WTC11 (cell line): ENCODE data around the gene DDX11. TPM values are rescaled to one million over a fixed set of nuclear protein-coding genes. Genes with fewer than 3 reads are reported as not detected.
"Not testable (repeated sequence)": the region's sequence is repeated elsewhere in the genome, so short reads cannot be mapped to it uniquely, and the experiment has no call there.

Experiments used
- ATAC-seq: fragments of 200-7000 bp; cut with Tn5 transposase; 2 replicates; pipeline ENCODE4 v1.10.0; 2021; ENCODE audit warnings: mild to moderate bottlenecking, moderate library complexity
- CTCF ChIA-PET: fragments of 300-600 bp; sonication (Branson Sonifier 250); formaldehyde crosslinking; loops from one replicate; lab custom pipeline; 2021; ENCODE audit warnings: antibody characterized with exemption; lab: Charles Lee
- POLR2A ChIA-PET: fragments of 350-600 bp; sonication (Branson Sonifier 250); formaldehyde crosslinking; loops from one replicate; lab custom pipeline; 2021; ENCODE audit warnings: antibody characterized with exemption; lab: Charles Lee
- DNase-seq: peaks from one replicate; pipeline ENCODE4 v3.0.0; 2021; ENCODE audit warnings: low spot score
- H3K27ac Mint-ChIP-seq: 2 replicates; pipeline ENCODE4 v1.8.0; 2021; ENCODE audit warnings: mixed read lengths
- H3K27me3 Mint-ChIP-seq: 2 replicates; pipeline ENCODE4 v1.8.0; 2021; ENCODE audit warnings: low read depth, mild to moderate bottlenecking, moderate library complexity, mixed read lengths
- H3K36me3 Mint-ChIP-seq: 2 replicates; pipeline ENCODE4 v1.8.0; 2021; ENCODE audit warnings: mixed read lengths
- H3K4me1 Mint-ChIP-seq: 2 replicates; pipeline ENCODE4 v1.8.0; 2022; ENCODE audit warnings: mixed read lengths
- H3K4me3 Mint-ChIP-seq: 2 replicates; pipeline ENCODE4 v1.8.0; 2021; ENCODE audit warnings: mild to moderate bottlenecking, moderate library complexity, mixed read lengths
- H3K9me3 Mint-ChIP-seq: 2 replicates; pipeline ENCODE4 v1.8.0; 2021; ENCODE audit warnings: mixed read lengths
- KAT7 ChIP-seq: sonication (generic); formaldehyde crosslinking; IDR thresholded peaks from 2 replicates; pipeline ENCODE4 v1.8.1; 2023; ENCODE audit warnings: missing genetic modification reagents, mild to moderate bottlenecking, borderline replicate concordance
- NFATC4 ChIP-seq: fragments of 250-450 bp; sonication (Bioruptor Pico); IDR thresholded peaks from 2 replicates; pipeline ENCODE4 v1.9.0; 2021; ENCODE audit warnings: mild to moderate bottlenecking
- NR1H2 ChIP-seq: sonication (generic); formaldehyde crosslinking; IDR thresholded peaks from 2 replicates; pipeline ENCODE4 v1.9.0; 2021; ENCODE audit warnings: mild to moderate bottlenecking, moderate library complexity, missing genetic modification reagents
- ZNF671 ChIP-seq: fragments of 250-450 bp; sonication (Bioruptor Pico); IDR thresholded peaks from 2 replicates; pipeline ENCODE4 v1.8.0; 2021; ENCODE audit warnings: mild to moderate bottlenecking
- total RNA-seq: library from RNA; stranded (reverse); gene quantifications from 3 replicates; pipeline ENCODE4 v1.2.3, GENCODE V29; 2021
- TF ChIP-seq, protein P1 (sequence below): sonication (generic); formaldehyde crosslinking; IDR thresholded peaks from 2 replicates; pipeline ENCODE4 v1.8.0; 2023; ENCODE audit warnings: mild to moderate bottlenecking, missing genetic modification reagents

Gene DDX11
- total RNA-seq, 1 experiment from 2014 or later: 219 TPM

DNA sequence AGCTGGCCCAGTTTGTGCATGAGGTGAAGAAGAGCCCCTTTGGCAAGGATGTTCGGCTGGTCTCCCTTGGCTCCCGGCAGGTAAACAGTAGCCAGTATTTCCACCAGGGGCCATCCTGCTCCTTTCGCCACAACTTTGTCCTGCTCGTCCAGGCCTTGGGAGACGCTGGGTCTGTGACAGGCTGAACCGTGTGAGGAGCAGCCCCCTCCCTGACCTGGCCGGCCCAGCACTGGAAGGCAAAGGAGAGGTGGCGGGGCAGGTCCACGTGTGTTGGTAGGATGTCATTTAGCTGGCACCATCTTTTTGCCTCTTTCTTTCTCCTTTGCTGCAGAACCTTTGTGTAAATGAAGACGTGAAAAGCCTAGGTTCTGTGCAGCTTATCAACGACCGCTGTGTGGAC, 15.4 kb downstream of the DDX11 start:
- ATAC-seq (no peak), DNase-seq (no peak)
- Mint-ChIP-seq H3K27me3 (no peaks in the 10 kb centered on the region), H3K36me3 (peaks cover 47% of the 10 kb centered on the region), H3K4me3 (no peak overlapping the region), H3K27ac (no peak overlapping the region), H3K4me1 (no peaks in the 10 kb centered on the region), H3K9me3 (no peaks in the 10 kb centered on the region)
- ChIA-PET CTCF (no interaction called here), POLR2A (no interaction called here)
- no peak for TF ChIP-seq KAT7 (CRISPR knock-in tag)
- TF ChIP-seq, protein P1, sequence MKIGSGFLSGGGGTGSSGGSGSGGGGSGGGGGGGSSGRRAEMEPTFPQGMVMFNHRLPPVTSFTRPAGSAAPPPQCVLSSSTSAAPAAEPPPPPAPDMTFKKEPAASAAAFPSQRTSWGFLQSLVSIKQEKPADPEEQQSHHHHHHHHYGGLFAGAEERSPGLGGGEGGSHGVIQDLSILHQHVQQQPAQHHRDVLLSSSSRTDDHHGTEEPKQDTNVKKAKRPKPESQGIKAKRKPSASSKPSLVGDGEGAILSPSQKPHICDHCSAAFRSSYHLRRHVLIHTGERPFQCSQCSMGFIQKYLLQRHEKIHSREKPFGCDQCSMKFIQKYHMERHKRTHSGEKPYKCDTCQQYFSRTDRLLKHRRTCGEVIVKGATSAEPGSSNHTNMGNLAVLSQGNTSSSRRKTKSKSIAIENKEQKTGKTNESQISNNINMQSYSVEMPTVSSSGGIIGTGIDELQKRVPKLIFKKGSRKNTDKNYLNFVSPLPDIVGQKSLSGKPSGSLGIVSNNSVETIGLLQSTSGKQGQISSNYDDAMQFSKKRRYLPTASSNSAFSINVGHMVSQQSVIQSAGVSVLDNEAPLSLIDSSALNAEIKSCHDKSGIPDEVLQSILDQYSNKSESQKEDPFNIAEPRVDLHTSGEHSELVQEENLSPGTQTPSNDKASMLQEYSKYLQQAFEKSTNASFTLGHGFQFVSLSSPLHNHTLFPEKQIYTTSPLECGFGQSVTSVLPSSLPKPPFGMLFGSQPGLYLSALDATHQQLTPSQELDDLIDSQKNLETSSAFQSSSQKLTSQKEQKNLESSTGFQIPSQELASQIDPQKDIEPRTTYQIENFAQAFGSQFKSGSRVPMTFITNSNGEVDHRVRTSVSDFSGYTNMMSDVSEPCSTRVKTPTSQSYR (CRISPR knock-in tag): no peak
- TF ChIP-seq ZNF671 (CRISPR knock-in tag): no peak
- no peak for TF ChIP-seq NR1H2 (CRISPR knock-in tag)
- no peak for TF ChIP-seq NFATC4 (CRISPR knock-in tag)

DNA sequence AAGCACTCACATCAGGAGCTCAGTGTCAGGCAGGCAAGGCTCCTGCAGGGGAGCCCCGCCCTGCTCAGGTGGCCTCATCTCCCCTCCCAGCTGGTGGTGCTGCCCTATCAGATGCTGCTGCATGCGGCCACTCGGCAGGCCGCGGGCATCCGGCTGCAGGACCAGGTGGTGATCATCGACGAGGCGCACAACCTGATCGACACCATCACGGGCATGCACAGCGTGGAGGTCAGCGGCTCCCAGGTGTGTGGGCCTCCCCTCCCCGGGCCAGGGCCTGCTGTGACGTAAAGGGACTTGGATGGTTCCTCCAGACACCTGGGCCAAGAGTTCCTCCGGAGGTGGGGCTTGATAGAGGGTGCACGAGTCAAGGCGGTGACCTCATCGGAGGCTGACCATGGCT, 18.0 kb downstream of the DDX11 start:
- POLR2A ChIA-PET, H3K27me3 Mint-ChIP-seq, H3K9me3 Mint-ChIP-seq, H3K4me3 Mint-ChIP-seq, CTCF ChIA-PET, H3K27ac Mint-ChIP-seq, H3K4me1 Mint-ChIP-seq, DNase-seq: not testable (repeated sequence)
- H3K36me3 Mint-ChIP-seq: peaks cover 46% of the 10 kb centered on the region
- peak; percentile 28; the same call in 1 of the 2 replicates for ATAC-seq

DNA sequence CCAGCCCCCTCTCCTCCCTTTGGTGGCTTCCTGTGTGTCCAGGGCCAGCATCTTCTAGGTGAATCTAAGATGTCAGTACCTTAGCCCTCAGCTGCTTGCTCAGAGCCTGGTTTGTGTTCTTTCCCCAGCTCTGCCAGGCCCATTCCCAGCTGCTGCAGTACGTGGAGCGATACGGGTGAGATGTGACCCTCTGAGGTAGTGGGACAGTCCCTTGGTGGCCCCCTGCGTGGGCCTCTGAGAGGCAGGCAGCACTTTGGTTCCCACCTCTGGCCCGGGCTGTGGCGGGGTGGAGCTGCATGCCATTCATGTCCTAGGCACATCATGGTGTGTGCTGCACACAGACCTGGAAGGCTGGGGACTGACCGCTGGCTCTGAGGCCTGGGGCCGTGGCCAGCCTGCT, 19.1 kb downstream of the DDX11 start:
- H3K27ac Mint-ChIP-seq, POLR2A ChIA-PET, H3K9me3 Mint-ChIP-seq, H3K27me3 Mint-ChIP-seq, CTCF ChIA-PET, H3K4me1 Mint-ChIP-seq, H3K4me3 Mint-ChIP-seq, DNase-seq, ATAC-seq: not testable (repeated sequence)
- H3K36me3 Mint-ChIP-seq: peaks cover 46% of the 10 kb centered on the region

DNA sequence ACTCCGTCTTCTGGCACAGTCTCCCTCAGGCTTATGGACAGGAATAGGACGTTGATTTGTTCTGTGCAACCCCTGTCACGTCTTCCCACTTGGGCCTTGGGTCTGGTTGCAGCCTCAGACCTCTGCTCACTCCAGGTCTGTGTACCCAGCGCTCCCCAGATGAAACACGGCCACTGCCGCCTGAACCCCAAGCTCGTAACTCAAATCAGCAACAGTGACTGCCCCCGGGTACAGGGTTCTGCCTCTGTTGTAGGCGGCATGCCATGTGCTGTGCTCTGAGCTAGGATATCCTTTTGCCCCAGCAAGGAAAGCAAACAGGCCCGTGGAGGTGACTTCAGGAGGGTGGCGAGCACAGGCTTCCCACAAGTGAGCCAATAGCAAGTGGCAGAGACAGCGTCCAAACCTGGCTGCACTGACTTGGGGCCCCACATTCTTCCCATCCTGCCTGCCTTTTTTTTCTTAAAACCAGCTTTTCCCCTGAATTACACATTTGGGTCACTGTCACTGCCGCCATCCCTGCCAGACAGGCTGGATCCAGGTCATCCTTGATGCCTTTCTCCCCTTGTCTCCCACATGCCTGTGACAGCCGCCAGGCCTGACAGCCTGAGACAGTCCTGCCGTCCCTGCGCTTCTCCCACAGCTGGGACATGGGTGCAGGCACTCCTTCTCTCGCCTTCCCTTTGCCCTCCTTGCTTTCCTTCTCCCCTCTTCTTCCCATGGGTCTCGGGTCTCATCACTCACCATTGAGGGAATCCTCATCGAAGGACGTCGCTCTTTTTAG, 21.6 kb downstream of the DDX11 start:
- H3K9me3 Mint-ChIP-seq, H3K4me3 Mint-ChIP-seq, DNase-seq, H3K4me1 Mint-ChIP-seq, H3K27me3 Mint-ChIP-seq, H3K27ac Mint-ChIP-seq, POLR2A ChIA-PET, CTCF ChIA-PET, ATAC-seq: not testable (repeated sequence)
- H3K36me3 Mint-ChIP-seq: peaks cover 39% of the 10 kb centered on the region

DNA sequence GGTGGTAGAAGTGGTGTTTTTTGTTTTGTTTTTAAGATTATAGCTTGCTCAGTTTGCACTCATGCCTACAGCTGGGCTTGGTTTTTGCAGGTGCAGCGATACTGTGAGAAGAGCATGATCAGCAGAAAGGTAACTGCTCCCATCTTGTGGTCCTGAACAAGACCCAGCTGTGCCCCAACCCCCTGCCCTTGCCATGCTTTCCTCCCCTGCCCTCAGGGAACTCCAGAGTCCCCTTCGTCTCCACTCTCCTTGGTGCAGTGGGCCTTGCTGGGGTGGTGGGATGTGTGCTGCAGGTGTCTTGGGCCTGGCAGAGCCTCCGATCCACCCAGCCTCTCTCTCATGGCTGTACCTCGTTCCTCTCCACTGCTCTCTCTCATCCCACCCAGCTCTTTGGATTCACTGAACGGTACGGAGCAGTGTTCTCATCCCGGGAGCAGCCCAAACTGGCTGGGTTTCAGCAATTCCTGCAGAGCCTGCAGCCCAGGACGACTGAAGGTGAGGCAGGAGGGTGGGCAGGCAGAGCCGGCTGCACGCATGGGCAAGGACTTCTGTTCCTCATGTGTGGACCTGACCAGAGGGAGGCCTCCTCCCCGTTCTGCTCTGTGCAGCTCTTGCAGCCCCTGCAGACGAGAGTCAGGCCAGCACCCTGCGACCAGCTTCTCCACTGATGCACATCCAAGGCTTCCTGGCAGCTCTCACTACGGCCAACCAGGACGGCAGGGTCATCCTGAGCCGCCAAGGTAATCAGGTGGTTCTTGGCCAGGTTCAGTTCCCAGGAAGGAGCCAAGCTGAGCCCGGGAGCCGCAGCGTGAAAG, 22.8 kb downstream of the DDX11 start:
- ATAC-seq, H3K4me1 Mint-ChIP-seq, H3K27me3 Mint-ChIP-seq, DNase-seq, CTCF ChIA-PET, H3K4me3 Mint-ChIP-seq, H3K27ac Mint-ChIP-seq, H3K9me3 Mint-ChIP-seq, POLR2A ChIA-PET: not testable (repeated sequence)
- peaks cover 46% of the 10 kb centered on the region for H3K36me3 Mint-ChIP-seq

DNA sequence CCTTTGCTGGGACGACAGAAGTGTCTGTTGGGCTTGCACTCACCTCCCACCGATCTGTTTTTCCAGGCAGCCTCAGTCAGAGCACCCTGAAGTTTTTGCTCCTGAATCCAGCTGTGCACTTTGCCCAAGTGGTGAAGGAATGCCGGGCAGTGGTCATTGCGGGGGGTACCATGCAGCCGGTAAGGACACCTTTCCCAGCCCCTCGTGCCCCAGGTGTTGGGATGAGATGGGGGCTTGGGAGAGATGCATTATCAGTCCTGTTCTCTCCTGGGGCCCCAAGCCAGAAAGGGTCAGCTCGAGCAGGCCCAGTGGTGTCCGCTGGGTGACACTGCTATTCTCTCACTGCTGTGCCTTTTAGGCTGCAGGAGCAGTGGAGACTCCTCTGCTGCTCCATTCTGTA, 24.2 kb downstream of the DDX11 start:
- H3K9me3 Mint-ChIP-seq, H3K4me3 Mint-ChIP-seq, H3K27me3 Mint-ChIP-seq, POLR2A ChIA-PET, ATAC-seq, H3K4me1 Mint-ChIP-seq, CTCF ChIA-PET, DNase-seq, H3K27ac Mint-ChIP-seq: not testable (repeated sequence)
- H3K36me3 Mint-ChIP-seq: peaks cover 44% of the 10 kb centered on the region

DNA sequence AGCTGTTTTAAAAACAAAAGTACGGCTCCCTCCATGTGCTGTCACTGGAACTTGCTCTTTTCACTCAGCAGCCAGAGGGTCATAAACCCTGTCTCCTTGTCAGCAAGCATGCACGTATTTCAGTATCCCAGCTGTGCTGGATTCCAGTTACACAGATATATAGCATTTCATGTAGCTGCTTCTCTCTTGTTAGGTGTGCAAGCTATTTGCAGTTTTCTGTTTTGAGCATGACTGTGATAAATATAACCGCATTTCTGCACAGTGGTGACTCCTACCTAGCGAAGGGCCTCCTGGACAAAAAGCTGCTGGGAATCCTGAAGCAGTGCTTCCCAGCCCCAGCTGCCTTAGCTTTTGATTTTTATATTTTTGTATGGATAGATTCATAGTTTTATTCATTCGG, 24.7 kb downstream of the DDX11 start:
- POLR2A ChIA-PET, H3K27ac Mint-ChIP-seq, H3K9me3 Mint-ChIP-seq, DNase-seq, CTCF ChIA-PET, H3K4me3 Mint-ChIP-seq, H3K4me1 Mint-ChIP-seq, ATAC-seq, H3K27me3 Mint-ChIP-seq: not testable (repeated sequence)
- peaks cover 45% of the 10 kb centered on the region for H3K36me3 Mint-ChIP-seq

DNA sequence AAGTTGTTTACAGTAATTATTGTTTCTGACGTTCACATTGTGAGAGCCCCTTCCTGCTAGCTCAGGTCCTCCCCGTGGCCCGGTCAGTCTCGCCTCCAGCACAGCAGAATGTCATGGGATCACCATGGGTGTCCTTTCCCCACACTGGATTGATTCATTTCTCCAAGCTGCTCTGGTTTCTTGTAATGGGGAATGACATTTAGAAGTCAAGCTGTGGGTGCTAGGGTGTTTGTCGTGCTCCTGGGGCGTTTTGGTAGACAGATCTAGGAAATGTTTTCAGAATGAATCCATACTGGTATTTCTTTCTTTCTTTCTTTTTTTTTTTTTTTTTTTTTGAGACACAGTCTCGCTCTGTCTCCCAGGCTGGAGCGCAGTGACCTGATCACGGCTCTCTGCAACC, 25.1 kb downstream of the DDX11 start:
- H3K27ac Mint-ChIP-seq, H3K4me3 Mint-ChIP-seq, H3K27me3 Mint-ChIP-seq, POLR2A ChIA-PET, DNase-seq, CTCF ChIA-PET, H3K4me1 Mint-ChIP-seq, ATAC-seq, H3K9me3 Mint-ChIP-seq: not testable (repeated sequence)
- H3K36me3 Mint-ChIP-seq: peaks cover 48% of the 10 kb centered on the region

DNA sequence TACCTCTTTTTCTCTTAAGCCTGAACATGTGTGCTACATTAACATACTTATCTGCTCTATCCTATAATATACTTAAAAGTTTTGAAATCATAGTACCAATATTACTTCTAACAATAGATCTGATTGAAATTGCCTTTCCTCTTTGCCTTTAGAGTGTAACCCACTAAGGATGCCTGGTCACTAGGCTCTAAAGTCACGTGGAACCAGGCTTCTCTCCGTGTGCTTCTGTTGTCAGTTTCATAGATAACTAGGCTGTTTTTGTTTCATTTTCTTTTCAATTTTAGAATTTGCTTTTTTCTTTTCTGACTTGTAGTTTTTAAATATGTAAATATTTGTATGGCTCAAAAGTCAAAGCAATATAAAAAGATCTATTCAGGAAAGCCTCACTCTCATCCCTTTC, 25.8 kb downstream of the DDX11 start:
- DNase-seq, H3K27me3 Mint-ChIP-seq, ATAC-seq, H3K4me3 Mint-ChIP-seq, H3K27ac Mint-ChIP-seq, POLR2A ChIA-PET, CTCF ChIA-PET, H3K4me1 Mint-ChIP-seq, H3K9me3 Mint-ChIP-seq: not testable (repeated sequence)
- H3K36me3 Mint-ChIP-seq: peaks cover 52% of the 10 kb centered on the region
